ENCODE data around the gene ARHGAP18. TPM values are rescaled to one million over a fixed set of nuclear protein-coding genes. Genes with fewer than 3 reads are reported as not detected.
"Not testable (repeated sequence)": the region's sequence is repeated elsewhere in the genome, so short reads cannot be mapped to it uniquely, and the experiment has no call there.

The ARHGAP18 gene
- total RNA-seq, 1 donor = 14.3 TPM

- not testable (repeated sequence) for H3K9me3 ChIP-seq (ENCODE audit: low read depth, low read length); H3K4me1 ChIP-seq (ENCODE audit: insufficient read depth, low read length); H3K4me3 ChIP-seq (ENCODE audit: low read length); H3K27me3 ChIP-seq (ENCODE audit: insufficient read depth, low read length)
Measured at GRCh38 chr6:129570929-129571328, 139.0 kb downstream of the ARHGAP18 start.

GRCh38 chr6:129568015-129568414, 142.0 kb downstream of the ARHGAP18 start:
- H3K4me1 ChIP-seq (ENCODE audit: insufficient read depth, low read length) = no peaks in the 10 kb centered on the region
- peaks cover 2% of the 10 kb centered on the region for H3K27me3 ChIP-seq (ENCODE audit: insufficient read depth, low read length)
- no peaks in the 10 kb centered on the region for H3K9me3 ChIP-seq (ENCODE audit: low read depth, low read length)
- no peak overlapping the region for H3K4me3 ChIP-seq (ENCODE audit: low read length)

GRCh38 chr6:129567374-129567773, 142.6 kb downstream of the ARHGAP18 start:
- H3K4me3 ChIP-seq (ENCODE audit: low read length) = no peak overlapping the region
- peaks cover 2% of the 10 kb centered on the region for H3K27me3 ChIP-seq (ENCODE audit: insufficient read depth, low read length)
- H3K4me1 ChIP-seq (ENCODE audit: insufficient read depth, low read length) = no peaks in the 10 kb centered on the region
- no peaks in the 10 kb centered on the region for H3K9me3 ChIP-seq (ENCODE audit: low read depth, low read length)

- Histone ChIP-seq H3K27me3 (ENCODE audit: insufficient read depth, low read length) (peaks cover 2% of the 10 kb centered on the region), H3K4me3 (ENCODE audit: low read length) (no peak overlapping the region), H3K9me3 (ENCODE audit: low read depth, low read length) (no peaks in the 10 kb centered on the region), H3K4me1 (ENCODE audit: insufficient read depth, low read length) (no peaks in the 10 kb centered on the region)
Measured at GRCh38 chr6:129565811-129566210, 144.2 kb downstream of the ARHGAP18 start.

- Histone ChIP-seq H3K4me3 (ENCODE audit: low read length) (no peak overlapping the region), H3K27me3 (ENCODE audit: insufficient read depth, low read length) (peaks cover 2% of the 10 kb centered on the region), H3K9me3 (ENCODE audit: low read depth, low read length) (no peaks in the 10 kb centered on the region), H3K4me1 (ENCODE audit: insufficient read depth, low read length) (no peaks in the 10 kb centered on the region)
Measured at GRCh38 chr6:129565366-129565765, 144.6 kb downstream of the ARHGAP18 start.

- Histone ChIP-seq H3K27me3 (ENCODE audit: insufficient read depth, low read length) (no peaks in the 10 kb centered on the region), H3K9me3 (ENCODE audit: low read depth, low read length) (no peaks in the 10 kb centered on the region)
Measured at GRCh38 chr6:129558248-129558647, 151.7 kb downstream of the ARHGAP18 start.

GRCh38 chr6:129555206-129555832, 154.7 kb downstream of the ARHGAP18 start:
- no peaks in the 10 kb centered on the region for H3K9me3 ChIP-seq (ENCODE audit: low read depth, low read length)
- no peaks in the 10 kb centered on the region for H3K27me3 ChIP-seq (ENCODE audit: insufficient read depth, low read length)
- no peaks in the 10 kb centered on the region for H3K4me1 ChIP-seq (ENCODE audit: insufficient read depth, low read length)
- H3K4me3 ChIP-seq (ENCODE audit: low read length) = no peak overlapping the region

More at GRCh38 chr6:129558248-129558647, 151.7 kb downstream of the ARHGAP18 start:
- no peaks in the 10 kb centered on the region for H3K4me1 ChIP-seq (ENCODE audit: insufficient read depth, low read length)
- no peak overlapping the region for H3K4me3 ChIP-seq (ENCODE audit: low read length)

GRCh38 chr6:129552413-129552812, 157.6 kb downstream of the ARHGAP18 start:
- Histone ChIP-seq H3K9me3 (ENCODE audit: low read depth, low read length) (no peaks in the 10 kb centered on the region), H3K27me3 (ENCODE audit: insufficient read depth, low read length) (no peaks in the 10 kb centered on the region), H3K4me3 (ENCODE audit: low read length) (no peak overlapping the region), H3K4me1 (ENCODE audit: insufficient read depth, low read length) (no peaks in the 10 kb centered on the region)

- Histone ChIP-seq H3K9me3 (ENCODE audit: low read depth, low read length) (no peaks in the 10 kb centered on the region), H3K27me3 (ENCODE audit: insufficient read depth, low read length) (no peaks in the 10 kb centered on the region), H3K4me3 (ENCODE audit: low read length) (no peak overlapping the region), H3K4me1 (ENCODE audit: insufficient read depth, low read length) (no peaks in the 10 kb centered on the region)
Measured at GRCh38 chr6:129551486-129551885, 158.5 kb downstream of the ARHGAP18 start.

- H3K4me1 ChIP-seq (ENCODE audit: insufficient read depth, low read length) = no peaks in the 10 kb centered on the region
- no peaks in the 10 kb centered on the region for H3K27me3 ChIP-seq (ENCODE audit: insufficient read depth, low read length)
- H3K4me3 ChIP-seq (ENCODE audit: low read length) = no peak overlapping the region
- no peaks in the 10 kb centered on the region for H3K9me3 ChIP-seq (ENCODE audit: low read depth, low read length)
Measured at GRCh38 chr6:129546702-129547101, 163.3 kb downstream of the ARHGAP18 start.

- Histone ChIP-seq H3K4me1 (ENCODE audit: insufficient read depth, low read length) (no peaks in the 10 kb centered on the region), H3K4me3 (ENCODE audit: low read length) (no peak overlapping the region), H3K9me3 (ENCODE audit: low read depth, low read length) (no peaks in the 10 kb centered on the region), H3K27me3 (ENCODE audit: insufficient read depth, low read length) (no peaks in the 10 kb centered on the region)
Measured at GRCh38 chr6:129544892-129545612, 164.9 kb downstream of the ARHGAP18 start.

- H3K4me1 ChIP-seq (ENCODE audit: insufficient read depth, low read length) = no peaks in the 10 kb centered on the region
- no peak overlapping the region for H3K4me3 ChIP-seq (ENCODE audit: low read length)
- no peaks in the 10 kb centered on the region for H3K9me3 ChIP-seq (ENCODE audit: low read depth, low read length)
- no peaks in the 10 kb centered on the region for H3K27me3 ChIP-seq (ENCODE audit: insufficient read depth, low read length)
Measured at GRCh38 chr6:129543981-129544380, 166.0 kb downstream of the ARHGAP18 start.

GRCh38 chr6:129542705-129543104, 167.3 kb downstream of the ARHGAP18 start:
- Histone ChIP-seq H3K9me3 (ENCODE audit: low read depth, low read length) (no peaks in the 10 kb centered on the region), H3K27me3 (ENCODE audit: insufficient read depth, low read length) (no peaks in the 10 kb centered on the region), H3K4me1 (ENCODE audit: insufficient read depth, low read length) (no peaks in the 10 kb centered on the region), H3K4me3 (ENCODE audit: low read length) (no peak overlapping the region)

GRCh38 chr6:129539032-129539431, 170.9 kb downstream of the ARHGAP18 start:
- no peaks in the 10 kb centered on the region for H3K9me3 ChIP-seq (ENCODE audit: low read depth, low read length)

GRCh38 chr6:129536271-129536670, 173.7 kb downstream of the ARHGAP18 start:
- Histone ChIP-seq H3K4me3 (ENCODE audit: low read length) (no peak overlapping the region), H3K4me1 (ENCODE audit: insufficient read depth, low read length) (no peaks in the 10 kb centered on the region), H3K27me3 (ENCODE audit: insufficient read depth, low read length) (no peaks in the 10 kb centered on the region), H3K9me3 (ENCODE audit: low read depth, low read length) (no peaks in the 10 kb centered on the region)

More at GRCh38 chr6:129539032-129539431, 170.9 kb downstream of the ARHGAP18 start:
- no peak overlapping the region for H3K4me3 ChIP-seq (ENCODE audit: low read length)
- H3K27me3 ChIP-seq (ENCODE audit: insufficient read depth, low read length) = no peaks in the 10 kb centered on the region
- H3K4me1 ChIP-seq (ENCODE audit: insufficient read depth, low read length) = no peaks in the 10 kb centered on the region

- no peaks in the 10 kb centered on the region for H3K9me3 ChIP-seq (ENCODE audit: low read depth, low read length)
- no peaks in the 10 kb centered on the region for H3K4me1 ChIP-seq (ENCODE audit: insufficient read depth, low read length)
- no peaks in the 10 kb centered on the region for H3K27me3 ChIP-seq (ENCODE audit: insufficient read depth, low read length)
- H3K4me3 ChIP-seq (ENCODE audit: low read length) = no peak overlapping the region
Measured at GRCh38 chr6:129534926-129535325, 175.1 kb downstream of the ARHGAP18 start.

All from mononuclear cell (primary cell).